ENCODE data around the gene POLR2A. TPM values are rescaled to one million over a fixed set of nuclear protein-coding genes. Genes with fewer than 3 reads are reported as not detected.
A peak's percentile ranks its signal among the peaks of the same experiment; 100 is the strongest.

The POLR2A gene
- 10 to 100 TPM; 45.7 to 62.6 (median 53.8) TPM for total RNA-seq
- 10 to 100 TPM; 24.5 to 83.6 TPM for polyA plus RNA-seq

DNA sequence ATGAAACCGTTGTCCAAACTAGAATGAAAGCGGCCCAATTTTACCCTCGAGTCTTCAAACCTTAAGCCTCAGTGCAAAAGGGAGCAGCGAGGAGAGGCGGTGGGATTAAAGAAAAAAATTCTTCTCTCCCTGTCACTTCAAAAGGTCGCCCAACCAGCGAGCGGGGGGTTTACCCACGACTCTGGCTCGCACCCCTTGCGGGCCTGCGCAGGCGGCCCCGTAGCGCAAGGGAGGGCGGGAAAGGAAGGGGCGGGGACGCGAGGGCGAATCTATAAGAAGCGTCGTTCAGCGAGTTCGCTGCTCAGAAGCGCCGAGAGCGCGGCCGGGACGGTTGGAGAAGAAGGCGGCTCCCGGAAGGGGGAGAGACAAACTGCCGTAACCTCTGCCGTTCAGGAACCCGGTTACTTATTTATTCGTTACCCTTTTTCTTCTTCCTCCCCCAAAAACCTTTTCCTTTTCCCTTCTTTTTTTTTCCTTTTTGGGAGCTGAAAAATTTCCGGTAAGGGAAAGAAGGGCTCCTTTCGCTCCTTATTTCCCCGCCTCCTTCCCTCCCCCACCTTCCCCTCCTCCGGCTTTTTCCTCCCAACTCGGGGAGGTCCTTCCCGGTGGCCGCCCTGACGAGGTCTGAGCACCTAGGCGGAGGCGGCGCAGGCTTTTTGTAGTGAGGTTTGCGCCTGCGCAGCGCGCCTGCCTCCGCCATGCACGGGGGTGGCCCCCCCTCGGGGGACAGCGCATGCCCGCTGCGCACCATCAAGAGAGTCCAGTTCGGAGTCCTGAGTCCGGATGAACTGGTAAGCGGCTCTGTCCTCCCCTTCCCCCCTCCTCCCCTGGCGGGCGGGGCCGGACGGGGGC lies at the start of gene POLR2A:
Gene POLR2A, plus strand, starts transcription at position 300 of the 852 bp plus-strand sequence.
- FAIRE-seq: no peak
- intact Hi-C loops (cut with DNase I): no loop called here
- 0 to 1% methylated on average over 58 to 63 of the region's 64 CpGs for WGBS, 2 donors

GRCh38 chr17:7435676-7436555 lies 48.2 kb upstream of the POLR2A start:
- Histone ChIP-seq H3K27ac (peak overlapping the region; percentile 86 to 97 (median 94)), H3K27me3 (no peaks in the 10 kb centered on the region), H3K4me1 (peaks cover 5 to 18% (median 11%) of the 10 kb centered on the region in 3 donors), H3K36me3 (no peaks in the 10 kb centered on the region), H3K4me3 (peak overlapping the region; percentile 36 to 70 (median 46)), H3K9me3 (no peaks in the 10 kb centered on the region)
- ATAC-seq (peak; percentile 26 to 47 (median 36)), FAIRE-seq (no peak), DNase-seq (peak; percentile 52 to 87 (median 70))
- WGBS, 2 donors: 5% methylated on average over 49 of the region's 49 CpGs
- TF ChIP-seq CTCF (IDR thresholded peaks at IDR 0.05): no peak
- intact Hi-C loops (cut with DNase I): loop anchor here in 2 of 3 donors (10.0 kb wide), 1 partner anchor 81 kb away; the partner anchor contains the start of genes KCTD11 (in 2 of the 2) and TMEM95 (in 2 of the 2)

More for the DNA sequence above, at the start of gene POLR2A:
- no peaks in the 10 kb centered on the region for H3K36me3 ChIP-seq
- ATAC-seq: peak; percentile 80 to 89 (median 82)
- H3K27ac ChIP-seq: peak within 1 kb of the TSS; percentile 90 to 100 (median 100)
- no peaks in the 10 kb centered on the region for H3K9me3 ChIP-seq
- peak within 1 kb of the TSS; percentile 49 to 68 (median 54) for H3K4me3 ChIP-seq
- no peaks in the 10 kb centered on the region for H3K27me3 ChIP-seq
- no peak for TF ChIP-seq CTCF (IDR thresholded peaks at IDR 0.05)
- peaks cover 18 to 37% (median 26%) of the 10 kb centered on the region in 3 donors for H3K4me1 ChIP-seq
- peak; percentile 97 to 99 (median 99) for DNase-seq

- Histone ChIP-seq H3K27ac (peak overlapping the region; percentile 86 to 97 (median 94)), H3K36me3 (no peaks in the 10 kb centered on the region), H3K9me3 (no peaks in the 10 kb centered on the region), H3K27me3 (no peaks in the 10 kb centered on the region), H3K4me3 (peak overlapping the region; percentile 16 to 70 (median 46)), H3K4me1 (peaks cover 5 to 18% (median 11%) of the 10 kb centered on the region in 3 donors)
- DNase-seq (peak; percentile 79 to 96 (median 92)), ATAC-seq (peak; percentile 75 to 83 (median 80)), FAIRE-seq (no peak)
- intact Hi-C loops (cut with DNase I): loop anchor here in 2 of 3 donors (10.0 kb wide), 1 partner anchor 82 kb away; the partner anchor contains the start of genes KCTD11 (in 2 of the 2) and TMEM95 (in 2 of the 2)
- 2 to 3% methylated on average over 80 to 92 of the region's 92 CpGs for whole genome bisulfite sequencing, 2 donors
- peak; percentile 68 to 91 (median 86) for TF ChIP-seq CTCF (IDR thresholded peaks at IDR 0.05)
Observed at GRCh38 chr17:7436556-7437368, 47.4 kb upstream of the POLR2A start.

DNA sequence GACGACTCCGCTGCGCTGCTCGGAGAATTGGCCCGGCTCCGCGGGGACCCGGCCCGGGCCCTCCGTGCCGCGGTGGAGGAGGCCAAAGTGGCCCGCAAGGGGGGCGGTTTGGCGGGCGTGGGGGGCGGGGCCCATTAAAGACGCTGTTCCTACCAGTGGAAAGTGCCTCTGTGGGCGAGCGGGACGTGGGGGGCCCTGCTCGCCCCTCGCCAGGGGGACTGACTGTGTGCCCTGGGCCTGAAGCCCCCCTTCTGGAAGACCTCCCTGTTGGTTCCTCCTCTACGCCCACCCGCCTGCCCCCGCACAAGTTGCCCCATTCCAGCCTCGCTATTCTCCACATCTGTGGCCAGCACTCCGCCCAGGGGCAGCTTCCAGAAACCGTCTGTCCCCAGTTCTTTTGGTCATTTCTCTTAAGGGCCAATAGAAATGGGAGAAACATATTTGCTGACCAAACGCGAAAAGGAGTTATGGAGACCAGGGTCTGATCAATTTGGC lies 46.8 kb upstream of the POLR2A start:
- peak overlapping the region in 3 of 4 donors; percentile 38 to 70 (median 54) for H3K4me3 ChIP-seq
- 24 to 31% methylated on average over 25 to 31 of the region's 31 CpGs for WGBS, 2 donors
- intact Hi-C loops (cut with DNase I): loop anchor here in 2 of 3 donors (10.0 kb wide), 1 partner anchor 83 kb away; the partner anchor contains the start of genes KCTD11 (in 2 of the 2) and TMEM95 (in 2 of the 2)
- no peaks in the 10 kb centered on the region for H3K9me3 ChIP-seq
- H3K4me1 ChIP-seq: peaks cover 5 to 18% (median 11%) of the 10 kb centered on the region in 3 donors
- H3K36me3 ChIP-seq: no peaks in the 10 kb centered on the region
- DNase-seq: peak in 2 of 6 donors; percentile 38 to 84
- TF ChIP-seq CTCF (IDR thresholded peaks at IDR 0.05): no peak
- no peak for FAIRE-seq
- H3K27me3 ChIP-seq: no peaks in the 10 kb centered on the region
- ATAC-seq: no peak
- peak overlapping the region; percentile 32 to 94 (median 90) for H3K27ac ChIP-seq

Data from pancreas (tissue), 10 donors.